Measurements from ENCODE around the gene APPL1. TPM values are rescaled to one million over a fixed set of nuclear protein-coding genes. Genes with fewer than 3 reads are reported as not detected.
A peak's percentile ranks its signal among the peaks of the same experiment; 100 is the strongest.

Gene APPL1
- total and polyA plus RNA-seq, 2 experiments from 2014 or later: 49.0 to 125 TPM

DNA sequence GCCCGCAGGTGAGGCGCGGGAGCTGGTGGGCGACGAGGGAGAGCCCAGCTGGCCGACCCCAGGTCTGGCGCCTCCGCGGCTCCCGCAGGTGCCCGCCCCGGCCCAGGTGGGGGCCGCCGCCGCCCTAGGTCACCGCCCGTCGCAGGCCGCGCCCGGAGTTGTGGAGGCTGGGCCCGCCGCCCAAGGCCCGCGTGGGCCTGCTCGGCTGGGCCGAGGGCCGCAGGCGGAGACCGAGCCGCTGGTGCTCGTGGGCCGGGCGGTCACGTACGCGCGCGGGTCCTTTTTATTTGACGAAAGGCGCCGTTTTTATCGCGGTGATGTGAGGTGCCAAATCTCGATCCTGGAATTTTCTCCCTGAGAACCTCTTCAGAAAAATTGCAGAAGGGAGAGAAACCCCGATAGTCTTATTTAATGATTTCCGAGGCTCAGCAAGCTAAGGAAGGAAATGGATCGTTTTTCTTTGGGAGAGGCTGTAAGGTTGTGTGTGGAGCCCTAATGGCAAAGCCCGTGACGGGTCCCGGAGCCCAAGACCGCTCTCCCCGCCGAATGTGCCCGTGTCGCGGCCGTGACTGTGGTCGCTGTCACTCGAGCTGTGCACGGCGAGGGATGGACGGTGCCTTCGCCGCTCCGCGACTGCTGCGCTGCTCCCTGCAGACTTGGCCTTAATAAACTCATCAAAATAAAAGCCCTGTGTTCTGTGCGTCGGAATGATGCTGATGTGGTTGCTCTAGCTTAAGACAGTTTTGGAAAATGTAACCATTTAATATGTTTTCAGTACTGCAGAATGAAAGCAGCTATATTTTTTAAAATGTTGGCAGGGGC, 612 bp downstream of the APPL1 start:
- H4K20me1 ChIP-seq (replicated peaks; ENCODE audit: insufficient read depth): peaks cover 6% of the 10 kb centered on the region; the same call in 1 of the 2 replicates
- peaks cover 5% of the 10 kb centered on the region; the same call in 1 of the 2 replicates for H3K4me1 ChIP-seq (ENCODE audit: insufficient read depth)
- H3K9me3 Mint-ChIP-seq: no peaks in the 10 kb centered on the region
- H3K36me3 Mint-ChIP-seq (ENCODE audit: low read depth): no peaks in the 10 kb centered on the region
- H3K27ac ChIP-seq (ENCODE audit: low read depth): no peak overlapping the region
- peak; percentile 61 for DNase-seq (ENCODE audit: low spot score)
- no peaks in the 10 kb centered on the region for H3K9me2 ChIP-seq (ENCODE audit: insufficient read depth)
- no peaks in the 10 kb centered on the region for H3F3A ChIP-seq (replicated peaks; ENCODE audit: low read depth)
- H2AFZ ChIP-seq: peak overlapping the region; percentile 65; the same call in 1 of the 2 replicates
- peak; percentile 69 for ATAC-seq
- H3K4me3 Mint-ChIP-seq: peak overlapping the region; percentile 89
- no peak overlapping the region for H3K27ac Mint-ChIP-seq
- H3K4me1 Mint-ChIP-seq: peaks cover 16% of the 10 kb centered on the region
- no peaks in the 10 kb centered on the region for H3K36me3 ChIP-seq (ENCODE audit: insufficient read depth)
- H3K4me3 ChIP-seq: peak overlapping the region; percentile 91
- H3K4me2 ChIP-seq: peak overlapping the region; percentile 95
- H3K27me3 Mint-ChIP-seq (ENCODE audit: insufficient read depth, low read depth, poor library complexity): peaks cover 15% of the 10 kb centered on the region
- H3K79me2 ChIP-seq (replicated peaks; ENCODE audit: insufficient read depth): peaks cover 48% of the 10 kb centered on the region
- H3K27me3 ChIP-seq (ENCODE audit: insufficient read depth): peaks cover 13% of the 10 kb centered on the region
- TF ChIP-seq, protein P1, sequence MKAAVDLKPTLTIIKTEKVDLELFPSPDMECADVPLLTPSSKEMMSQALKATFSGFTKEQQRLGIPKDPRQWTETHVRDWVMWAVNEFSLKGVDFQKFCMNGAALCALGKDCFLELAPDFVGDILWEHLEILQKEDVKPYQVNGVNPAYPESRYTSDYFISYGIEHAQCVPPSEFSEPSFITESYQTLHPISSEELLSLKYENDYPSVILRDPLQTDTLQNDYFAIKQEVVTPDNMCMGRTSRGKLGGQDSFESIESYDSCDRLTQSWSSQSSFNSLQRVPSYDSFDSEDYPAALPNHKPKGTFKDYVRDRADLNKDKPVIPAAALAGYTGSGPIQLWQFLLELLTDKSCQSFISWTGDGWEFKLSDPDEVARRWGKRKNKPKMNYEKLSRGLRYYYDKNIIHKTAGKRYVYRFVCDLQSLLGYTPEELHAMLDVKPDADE (IDR thresholded peaks at IDR 0.05): no peak
- TF ChIP-seq EZH2phosphoT487 (IDR thresholded peaks at IDR 0.05; ENCODE audit: unreplicated experiment) (no peak), ZNF114 (CRISPR knock-in tag; IDR thresholded peaks at IDR 0.05) (no peak), REST (IDR thresholded peaks at IDR 0.05; ENCODE audit: unreplicated experiment) (no peak), POLR2AphosphoS5 (IDR thresholded peaks at IDR 0.05; ENCODE audit: low read depth) (peak; percentile 29; the same call in 1 of the 2 replicates), ZNF462 (CRISPR knock-in tag; IDR thresholded peaks at IDR 0.05) (no peak), CREB1 (CRISPR knock-in tag; IDR thresholded peaks at IDR 0.05; ENCODE audit: low read depth) (no peak), EZH2 (IDR thresholded peaks at IDR 0.05; ENCODE audit: low read depth, unreplicated experiment) (no peak)
